22Rv1 (cell line): ENCODE measurements around the gene TNFRSF18.

Experiments used
- H3K27ac ChIP-seq: fragments of 450-650 bp; 2 replicates; pipeline ENCODE4 v1.5.1; 2017
- ZFX ChIP-seq: fragments of 450-650 bp; IDR thresholded peaks from 2 replicates; pipeline ENCODE4 v1.6.1; 2017; ENCODE audit warnings: antibody characterized with exemption, borderline replicate concordance
- TF ChIP-seq, protein P1 (sequence below): fragments of 450-650 bp; IDR thresholded peaks from 2 replicates; pipeline ENCODE4 v1.5.1; 2017; ENCODE audit warnings: mild to moderate bottlenecking

Gene TNFRSF18

DNA sequence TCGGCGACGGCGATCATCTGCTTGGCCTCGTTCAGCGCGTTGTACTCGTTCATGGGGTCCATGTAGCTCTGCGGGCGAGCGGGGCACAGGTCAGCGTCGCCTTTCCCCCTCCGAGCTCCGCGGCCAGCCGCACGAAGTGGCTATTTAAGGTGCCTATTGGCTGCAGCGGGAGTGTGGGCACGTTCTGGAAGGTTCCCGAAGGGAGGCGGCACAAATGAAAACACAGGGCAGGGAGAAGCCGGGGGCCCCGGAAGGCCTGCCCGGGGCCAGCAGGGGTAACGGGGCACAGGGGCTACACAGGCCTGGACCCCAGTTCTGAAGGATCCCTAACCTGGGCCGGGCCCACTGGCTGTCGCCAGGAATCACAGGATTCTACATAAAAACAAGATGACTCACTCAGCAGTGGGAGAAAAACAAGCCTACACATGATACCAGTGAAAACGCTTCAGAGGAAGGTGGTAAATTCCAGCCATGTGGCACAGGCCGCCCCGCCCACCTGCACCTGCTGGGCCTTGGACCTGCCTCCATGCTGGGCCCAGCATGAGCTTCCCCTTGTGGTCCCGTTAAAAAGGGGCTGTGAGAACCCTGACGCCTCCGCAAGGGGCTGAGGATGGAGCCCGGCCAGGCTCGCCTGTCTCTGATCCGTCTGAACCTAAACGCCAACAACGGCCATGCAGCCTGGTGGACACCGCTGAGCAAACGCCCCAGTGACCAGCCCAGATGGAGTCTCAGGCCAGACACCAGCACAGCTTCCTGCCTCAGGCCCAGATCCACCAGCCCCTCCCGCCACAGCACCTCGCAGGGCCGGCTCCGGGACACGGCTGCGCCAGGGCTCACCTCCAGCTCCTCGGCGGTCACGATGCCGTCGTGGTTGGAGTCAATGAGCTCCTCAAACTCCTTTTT, 11.5 kb upstream of the TNFRSF18 start:
- TF ChIP-seq, protein P1, sequence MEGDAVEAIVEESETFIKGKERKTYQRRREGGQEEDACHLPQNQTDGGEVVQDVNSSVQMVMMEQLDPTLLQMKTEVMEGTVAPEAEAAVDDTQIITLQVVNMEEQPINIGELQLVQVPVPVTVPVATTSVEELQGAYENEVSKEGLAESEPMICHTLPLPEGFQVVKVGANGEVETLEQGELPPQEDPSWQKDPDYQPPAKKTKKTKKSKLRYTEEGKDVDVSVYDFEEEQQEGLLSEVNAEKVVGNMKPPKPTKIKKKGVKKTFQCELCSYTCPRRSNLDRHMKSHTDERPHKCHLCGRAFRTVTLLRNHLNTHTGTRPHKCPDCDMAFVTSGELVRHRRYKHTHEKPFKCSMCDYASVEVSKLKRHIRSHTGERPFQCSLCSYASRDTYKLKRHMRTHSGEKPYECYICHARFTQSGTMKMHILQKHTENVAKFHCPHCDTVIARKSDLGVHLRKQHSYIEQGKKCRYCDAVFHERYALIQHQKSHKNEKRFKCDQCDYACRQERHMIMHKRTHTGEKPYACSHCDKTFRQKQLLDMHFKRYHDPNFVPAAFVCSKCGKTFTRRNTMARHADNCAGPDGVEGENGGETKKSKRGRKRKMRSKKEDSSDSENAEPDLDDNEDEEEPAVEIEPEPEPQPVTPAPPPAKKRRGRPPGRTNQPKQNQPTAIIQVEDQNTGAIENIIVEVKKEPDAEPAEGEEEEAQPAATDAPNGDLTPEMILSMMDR = no peak
- TF ChIP-seq ZFX = no peak

DNA sequence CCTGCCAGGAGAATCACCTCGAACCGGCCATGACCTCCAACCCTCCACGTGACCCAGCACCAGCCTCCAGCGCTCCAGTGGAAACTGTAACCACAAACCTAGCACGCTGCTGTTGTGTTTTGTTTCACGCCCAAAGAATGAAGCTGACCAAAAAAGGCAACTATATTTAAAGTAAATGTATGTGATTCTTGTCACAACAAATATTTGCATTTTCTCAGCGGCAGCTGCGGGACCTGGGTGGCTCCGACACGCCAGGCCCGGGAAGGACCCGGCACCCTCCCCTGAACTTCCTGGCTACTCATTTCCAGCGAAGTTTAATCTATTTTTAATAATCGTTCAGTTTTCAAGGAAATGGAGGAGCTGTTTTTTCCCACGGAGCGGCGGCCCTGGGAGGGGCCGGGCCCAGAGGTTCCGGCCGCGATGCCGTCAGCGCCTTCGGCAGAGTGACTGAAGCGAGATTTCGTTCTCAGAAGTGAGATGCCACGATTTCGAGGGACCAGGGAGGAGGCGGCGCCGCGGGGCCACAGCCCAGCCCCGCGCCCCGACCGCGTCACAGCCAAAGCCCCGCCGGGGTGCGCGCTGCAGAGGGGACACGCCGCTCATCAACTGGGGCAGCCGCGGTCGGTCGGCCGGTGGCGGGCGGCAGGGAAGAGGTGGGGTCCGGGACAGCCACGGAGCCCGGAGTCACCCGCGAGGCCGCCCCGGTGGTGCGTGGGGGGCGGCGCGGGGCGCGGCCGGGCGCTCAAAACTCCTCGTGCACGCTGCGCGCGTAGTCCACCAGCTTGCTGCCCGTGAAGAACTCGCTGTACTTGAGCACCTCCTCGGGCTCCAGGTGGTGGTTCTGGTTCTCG, 10.6 kb upstream of the TNFRSF18 start:
- no peak overlapping the region for H3K27ac ChIP-seq
- TF ChIP-seq, protein P1 = no peak
- no peak for TF ChIP-seq ZFX

More for the DNA sequence above, 11.5 kb upstream of the TNFRSF18 start:
- no peak overlapping the region for H3K27ac ChIP-seq

DNA sequence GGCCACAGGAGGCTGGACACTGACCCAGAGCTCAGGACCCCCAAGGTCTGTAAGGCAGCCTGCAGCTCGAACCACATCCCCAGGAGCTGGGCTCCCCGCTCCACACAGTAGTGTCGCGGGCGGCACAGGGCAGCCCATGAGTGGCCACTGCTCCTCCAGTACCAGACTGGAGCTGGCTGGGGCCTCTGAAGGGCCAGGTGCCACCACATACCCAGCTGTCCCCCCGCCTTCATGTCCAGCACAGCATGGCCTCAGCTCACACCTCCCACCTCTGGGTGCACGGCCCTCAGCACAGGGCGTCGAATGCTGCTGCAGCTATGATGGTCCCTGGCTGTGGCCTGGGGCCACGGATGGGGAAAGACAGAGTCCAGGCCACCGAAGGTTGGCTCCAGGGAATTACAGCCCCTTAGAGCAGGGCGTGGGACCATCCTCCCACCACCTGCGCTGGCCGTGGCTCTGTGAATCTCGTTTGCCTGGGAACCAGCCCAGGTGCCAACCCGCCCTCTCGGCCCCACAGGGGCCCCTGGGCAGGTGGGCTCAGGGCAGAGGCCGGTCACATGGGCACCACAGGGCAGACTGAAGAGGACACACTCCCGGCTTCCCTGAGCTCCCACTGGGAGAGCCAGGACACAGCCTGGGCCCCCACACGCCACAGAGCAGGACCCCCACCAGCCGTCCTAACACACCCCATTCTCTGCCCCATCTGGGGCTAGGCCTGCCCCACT, 9.7 kb upstream of the TNFRSF18 start:
- no peak overlapping the region for H3K27ac ChIP-seq
- TF ChIP-seq ZFX = no peak
- TF ChIP-seq, protein P1 = no peak

DNA sequence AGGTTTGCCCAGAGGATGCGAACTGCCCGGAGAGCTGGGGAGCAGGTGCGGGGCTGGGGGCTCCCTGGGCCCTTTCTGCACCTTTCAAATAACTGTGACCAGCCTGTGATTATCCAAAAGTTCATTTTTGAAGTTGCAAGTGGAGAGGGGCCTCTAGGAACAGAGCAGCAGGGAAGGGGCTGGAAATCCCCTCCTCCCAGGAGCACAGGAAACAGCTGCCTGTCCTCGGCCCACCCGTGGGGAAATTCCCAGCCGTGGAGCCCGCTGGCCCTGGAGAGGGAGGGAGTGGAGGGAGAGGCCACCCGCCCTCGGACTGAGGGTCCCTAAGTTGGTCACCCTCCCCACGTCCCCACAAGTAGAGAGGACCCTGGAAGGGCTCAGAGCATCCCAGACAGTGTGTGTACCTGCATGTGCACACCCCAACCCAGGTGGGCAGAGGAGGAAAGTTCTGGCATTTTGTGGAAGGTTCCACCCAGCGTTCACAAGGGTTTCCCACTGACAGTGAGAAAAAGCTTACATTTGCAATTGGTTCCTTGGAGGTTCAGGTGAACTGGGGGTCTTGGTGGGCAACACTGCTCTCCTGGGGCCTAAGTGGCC, 8.8 kb upstream of the TNFRSF18 start:
- H3K27ac ChIP-seq = no peak overlapping the region
- no peak for TF ChIP-seq ZFX
- TF ChIP-seq, protein P1 = no peak

DNA sequence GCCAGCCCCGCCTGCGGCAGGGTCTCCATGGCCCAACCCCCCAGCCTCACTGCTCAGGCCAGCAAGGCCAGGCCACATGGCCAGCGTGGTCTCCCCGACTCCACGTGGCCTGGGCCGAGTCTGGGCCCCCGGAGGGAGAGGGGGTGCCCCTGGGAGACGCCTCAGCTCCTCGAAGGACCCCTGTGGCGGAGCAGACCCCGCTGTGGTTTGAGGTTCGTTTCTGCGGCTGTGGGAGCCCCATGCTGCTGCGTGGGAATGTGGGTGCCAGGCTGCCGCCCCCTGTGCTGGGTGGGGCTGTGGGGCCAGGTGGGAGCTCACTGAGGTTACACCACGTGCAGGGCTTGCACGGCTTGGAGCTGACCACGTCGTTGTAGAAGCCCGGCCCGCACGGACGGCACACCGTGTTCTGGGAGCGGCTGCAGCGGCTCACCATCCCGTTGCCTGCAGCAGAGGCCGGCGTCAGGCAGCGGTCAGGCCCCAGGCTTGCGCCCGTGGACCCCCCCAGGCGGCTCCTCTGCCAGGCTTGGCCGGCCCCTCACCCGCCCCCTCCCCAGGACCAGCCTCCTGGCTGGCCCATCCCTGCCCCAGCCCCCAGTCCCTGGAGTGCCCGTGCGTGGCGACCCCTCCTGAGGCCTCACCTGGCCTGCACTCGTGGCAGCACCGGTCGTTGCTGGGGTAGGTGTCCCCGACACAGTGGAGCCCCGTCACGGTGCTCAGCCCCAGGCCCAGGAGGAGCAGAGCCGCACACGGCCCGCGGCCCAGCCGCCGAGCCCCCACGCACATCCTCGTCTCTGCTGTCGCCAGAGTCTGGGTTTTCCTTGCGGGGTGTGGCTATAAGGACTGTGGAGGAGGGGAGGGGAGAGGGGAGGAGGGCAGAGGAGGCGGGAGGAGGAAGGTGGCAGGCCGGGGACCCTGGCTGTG, 7.2 kb upstream of the TNFRSF18 start, which contains the start of gene TNFRSF4:
Gene TNFRSF4, minus strand, starts transcription at position 809 of the 921 bp plus-strand sequence. Its CDS starts 26 bp downstream, at position 783.
- no peak within 1 kb of the TSS for H3K27ac ChIP-seq
- TF ChIP-seq, protein P1 = no peak
- no peak for TF ChIP-seq ZFX

DNA sequence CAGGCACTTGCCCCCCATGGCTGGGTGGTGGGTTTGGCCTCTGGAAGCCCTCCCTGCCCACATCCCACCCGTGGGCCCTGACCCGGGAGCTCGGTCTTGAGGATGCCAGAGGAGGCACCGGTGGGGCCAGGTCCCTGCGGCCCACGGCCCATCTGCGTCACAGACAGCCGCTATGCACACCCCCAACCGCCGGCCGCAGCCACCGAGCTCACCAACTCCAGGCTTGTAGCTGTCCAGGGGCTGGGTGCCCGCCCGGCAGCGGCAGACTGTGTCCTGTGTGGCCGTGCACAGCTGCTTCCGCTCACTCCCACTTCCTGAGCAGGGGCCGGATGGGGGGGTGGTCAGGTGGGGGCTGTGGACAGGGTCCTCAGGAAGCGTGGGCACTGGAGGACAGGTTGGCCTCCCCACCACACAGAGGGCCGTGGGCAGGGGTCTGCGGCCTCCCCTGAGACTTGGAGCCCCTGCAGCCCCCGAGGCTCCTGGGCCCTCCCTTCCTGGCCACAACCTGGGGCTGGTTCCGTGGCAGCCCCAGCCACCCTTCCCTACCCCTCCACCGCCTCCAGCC, 6.5 kb upstream of the TNFRSF18 start:
- TF ChIP-seq, protein P1 = no peak
- TF ChIP-seq ZFX = no peak
- no peak overlapping the region for H3K27ac ChIP-seq
